HG02981 (cell line): Measurements from ENCODE around the gene TAF4.

Source experiments
- ATAC-seq: cut with Tn5 transposase; IDR thresholded peaks from one replicate; pipeline ENCODE4 v1.9.1; 2021; ENCODE audit warnings: mild to moderate bottlenecking, moderate library complexity; ENCODE audit not compliant: unreplicated experiment

The TAF4 gene

DNA sequence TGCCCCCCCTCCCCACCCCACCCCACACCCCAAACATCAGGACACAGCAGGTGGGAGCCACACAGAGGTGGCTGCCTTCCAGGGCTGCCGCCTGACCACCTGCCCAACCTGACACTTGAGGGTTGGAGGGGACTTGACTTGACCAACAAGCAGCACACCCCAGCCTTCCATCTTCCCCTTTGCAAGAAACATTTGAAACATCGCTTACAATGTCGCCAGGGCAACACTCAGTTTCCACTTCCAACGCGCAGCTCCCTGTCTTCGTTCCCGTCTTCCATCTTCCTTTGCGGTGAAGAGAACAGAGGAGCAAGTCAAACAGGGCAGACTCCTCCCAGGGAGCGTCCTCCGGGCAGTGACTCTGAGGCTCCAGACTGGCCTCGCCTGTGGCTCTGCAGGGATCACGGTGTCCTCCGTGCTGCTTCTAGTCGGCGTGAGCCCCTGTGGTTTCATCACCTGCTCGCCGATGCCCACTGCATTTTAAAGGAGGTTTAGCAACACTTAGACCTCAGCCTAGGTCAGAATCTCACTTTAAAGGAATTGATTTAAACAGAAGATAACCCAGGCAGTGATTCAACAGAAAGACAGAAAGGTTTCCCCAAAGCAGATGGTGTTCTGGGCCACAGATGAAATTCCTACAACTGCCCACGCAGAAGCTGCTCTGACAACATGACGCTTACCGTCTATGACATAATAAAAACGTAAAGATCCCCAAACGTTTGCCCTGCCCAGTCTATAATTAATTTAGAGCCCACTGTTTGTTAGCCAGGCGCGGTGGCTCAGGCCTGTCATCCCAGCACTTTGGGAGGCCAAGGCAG is 130.8 kb downstream of the TAF4 start:
- ATAC-seq: no peak

DNA sequence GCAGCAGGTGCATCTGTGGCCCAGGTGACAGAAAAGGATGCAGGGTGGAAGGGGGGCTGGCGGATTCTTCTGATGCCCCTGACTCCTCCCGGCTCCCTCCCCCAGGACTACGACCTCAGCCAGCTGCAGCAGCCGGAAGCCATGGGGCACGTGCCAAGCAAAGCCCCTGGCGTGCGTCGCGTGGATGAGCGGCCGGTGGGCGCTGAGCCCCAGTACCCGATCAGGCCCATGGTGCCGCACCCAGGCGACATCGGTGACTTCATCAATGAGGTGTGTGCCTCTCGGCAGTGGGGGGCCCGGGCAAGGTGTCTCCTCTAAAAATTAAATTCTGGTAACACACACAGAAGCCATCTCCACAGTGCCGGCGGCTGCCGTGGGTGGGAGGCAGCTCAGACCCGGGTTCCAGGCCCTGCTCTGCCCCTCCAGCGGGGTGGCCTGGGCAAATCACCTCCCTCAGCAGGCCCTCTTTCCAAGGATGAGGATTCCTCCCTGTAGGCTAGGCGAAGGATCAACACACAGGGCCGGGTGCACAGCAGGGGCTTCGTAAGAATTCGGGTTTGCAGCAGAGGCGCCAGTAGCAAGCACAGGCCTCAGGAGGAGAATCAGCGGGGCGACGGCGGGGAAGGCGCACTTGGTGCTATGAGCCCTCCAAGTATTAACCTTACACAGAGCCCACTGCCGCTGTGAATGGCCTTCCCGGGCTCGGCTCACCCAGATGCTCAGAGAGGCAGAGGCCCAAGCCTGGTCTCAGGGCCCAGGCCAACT is 131.5 kb downstream of the TAF4 start:
- ATAC-seq: no peak

DNA sequence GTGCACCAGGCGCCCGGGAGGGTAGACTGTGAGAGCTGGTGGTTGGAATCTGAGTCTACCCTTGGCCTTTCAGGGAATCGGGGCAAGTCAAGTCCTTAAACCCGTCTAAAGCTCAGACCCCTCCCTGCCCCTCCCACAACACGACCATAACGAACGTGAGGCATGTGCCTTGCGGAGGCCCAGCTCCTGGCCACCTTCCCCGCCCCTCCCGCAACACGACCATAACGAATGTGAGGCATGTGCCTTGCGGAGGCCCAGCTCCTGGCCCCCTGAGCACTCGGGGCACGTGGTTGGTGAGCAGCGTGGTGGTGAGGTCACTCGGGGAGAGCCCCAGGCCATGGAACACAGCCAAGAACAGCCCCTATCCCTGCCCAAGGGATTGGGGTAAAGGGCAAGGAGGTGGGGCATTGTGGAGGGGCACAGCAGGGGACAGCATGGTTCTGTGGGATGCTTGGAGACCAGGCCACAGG is 132.2 kb downstream of the TAF4 start:
- ATAC-seq: no peak

- ATAC-seq: no peak
These were observed 132.8 kb downstream of the TAF4 start for GRCh38 chr20:61932711-61933480.

DNA sequence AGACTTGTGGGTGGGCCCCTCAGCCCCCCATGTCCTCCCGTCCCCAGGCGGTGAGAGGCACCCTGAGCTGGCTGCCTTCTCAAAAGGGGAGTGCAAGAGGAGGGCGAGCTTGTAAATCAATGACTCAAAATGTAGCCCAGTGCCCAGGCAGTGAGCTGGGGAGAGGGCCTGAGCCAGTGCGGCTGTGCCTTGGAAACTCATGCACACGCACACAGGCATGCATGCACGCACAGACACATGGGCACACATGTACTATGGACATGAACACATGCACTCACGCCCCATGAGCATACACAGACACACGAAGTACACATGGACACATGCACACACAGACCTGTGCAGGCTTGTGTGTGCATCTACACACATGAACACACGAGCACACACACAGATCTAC is 133.5 kb downstream of the TAF4 start:
- no peak for ATAC-seq

DNA sequence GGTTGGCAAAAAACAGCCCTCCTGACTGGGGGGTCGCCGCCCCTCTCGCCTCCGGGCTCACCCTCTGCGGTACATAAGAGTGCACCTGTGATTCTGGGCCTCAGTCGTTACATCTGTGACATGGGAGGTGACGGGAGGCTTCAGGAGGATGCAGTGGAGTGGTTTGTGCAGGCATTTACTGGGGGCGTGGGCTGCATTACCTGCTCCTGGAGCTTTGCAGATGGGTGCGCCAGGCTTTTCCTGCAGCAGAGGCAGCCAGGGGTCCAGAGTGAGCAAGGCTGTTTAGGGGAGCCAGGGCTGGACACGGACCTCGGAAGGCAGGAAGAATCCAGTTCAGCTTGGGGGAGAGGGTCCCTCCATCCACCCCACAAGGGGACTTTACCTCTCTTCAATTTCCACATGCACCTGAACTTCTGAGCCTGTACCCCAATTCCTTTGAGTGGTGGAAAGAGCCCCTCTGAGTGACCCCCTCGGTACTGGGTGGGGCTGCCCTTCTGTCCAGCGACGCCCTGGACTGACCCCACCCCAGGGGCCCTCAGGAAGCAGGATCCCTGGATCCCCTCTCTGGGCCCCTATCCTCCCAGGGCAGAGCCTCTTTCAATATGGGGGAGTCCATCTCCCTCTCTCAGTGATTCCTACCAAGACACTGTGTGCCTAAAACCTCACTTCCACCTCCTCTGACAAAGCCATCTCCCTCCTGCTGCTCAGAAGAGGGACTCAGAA is 134.0 kb downstream of the TAF4 start:
- no peak for ATAC-seq

GRCh38 chr20:61930776-61931475 is 134.8 kb downstream of the TAF4 start:
- no peak for ATAC-seq

DNA sequence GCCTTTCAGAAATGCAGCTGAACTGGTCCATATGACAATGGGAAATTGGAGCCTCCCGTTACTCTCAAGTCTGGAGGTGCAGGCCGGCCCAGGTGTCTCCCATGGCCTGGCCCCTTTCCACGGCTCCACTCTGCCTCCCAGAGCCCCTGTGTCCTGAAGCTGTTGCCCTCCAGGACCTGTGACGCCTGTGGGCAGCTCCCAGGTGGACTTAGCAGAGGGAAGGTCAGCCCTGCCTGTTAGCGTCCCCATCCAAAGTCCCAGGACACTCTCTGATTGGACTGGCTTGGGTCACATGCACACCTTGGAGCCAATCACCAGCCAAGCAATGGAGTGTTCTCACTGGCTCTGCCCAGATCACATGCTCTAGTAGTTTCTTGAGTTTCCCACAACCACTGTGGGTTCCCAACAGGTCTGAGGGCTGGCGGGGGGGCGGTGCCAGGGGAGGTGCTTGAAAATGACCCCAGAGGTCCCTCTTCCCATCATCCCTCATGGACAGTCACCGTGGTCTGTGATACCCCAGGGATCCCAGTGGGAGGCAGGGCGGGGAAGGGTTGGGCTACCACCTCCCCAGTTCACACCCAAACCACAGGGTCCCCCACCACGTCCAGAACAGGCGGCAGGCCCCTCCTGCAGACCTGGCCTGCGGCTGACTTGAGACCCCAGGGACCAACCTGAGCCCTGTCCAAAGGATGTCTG is 135.6 kb downstream of the TAF4 start:
- ATAC-seq: no peak

- no peak for ATAC-seq
These were observed 136.1 kb downstream of the TAF4 start for GRCh38 chr20:61929561-61929960.

GRCh38 chr20:61927826-61928541 is 137.7 kb downstream of the TAF4 start:
- no peak for ATAC-seq

DNA sequence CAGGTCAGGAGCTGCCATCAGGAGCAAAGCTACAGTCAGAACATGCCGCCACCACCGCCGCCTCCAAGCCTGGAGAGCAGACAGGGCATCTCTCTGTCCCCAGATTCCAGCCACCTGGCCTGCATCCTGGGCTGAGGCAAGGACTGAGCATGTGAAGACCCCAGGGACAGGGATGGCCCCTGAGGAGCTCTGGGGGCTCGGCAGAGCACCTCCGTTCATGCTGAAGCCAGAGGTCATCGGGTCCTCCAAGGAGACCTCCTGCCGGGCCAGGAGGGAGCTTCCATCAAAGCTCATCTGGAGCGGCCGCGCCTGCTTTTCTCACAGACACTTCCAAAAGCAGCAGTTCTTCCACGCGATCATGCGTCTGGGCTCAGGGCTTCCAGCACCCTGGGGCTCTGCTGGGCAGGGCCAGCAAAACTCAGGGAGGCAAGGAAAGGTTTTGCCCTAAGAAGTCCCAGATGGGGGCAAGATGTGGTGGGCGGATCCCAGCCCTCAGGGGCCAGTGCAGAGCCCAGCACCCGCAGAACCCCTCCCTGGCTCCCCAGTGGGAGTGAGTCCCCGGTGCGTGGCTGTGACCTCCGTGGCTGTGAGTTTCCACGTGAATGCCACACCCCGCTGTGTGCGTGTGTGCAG is 138.4 kb downstream of the TAF4 start:
- ATAC-seq: no peak

- no peak for ATAC-seq
These were observed 138.9 kb downstream of the TAF4 start for GRCh38 chr20:61926796-61927192.

GRCh38 chr20:61926253-61926613 is 139.4 kb downstream of the TAF4 start:
- ATAC-seq: no peak

DNA sequence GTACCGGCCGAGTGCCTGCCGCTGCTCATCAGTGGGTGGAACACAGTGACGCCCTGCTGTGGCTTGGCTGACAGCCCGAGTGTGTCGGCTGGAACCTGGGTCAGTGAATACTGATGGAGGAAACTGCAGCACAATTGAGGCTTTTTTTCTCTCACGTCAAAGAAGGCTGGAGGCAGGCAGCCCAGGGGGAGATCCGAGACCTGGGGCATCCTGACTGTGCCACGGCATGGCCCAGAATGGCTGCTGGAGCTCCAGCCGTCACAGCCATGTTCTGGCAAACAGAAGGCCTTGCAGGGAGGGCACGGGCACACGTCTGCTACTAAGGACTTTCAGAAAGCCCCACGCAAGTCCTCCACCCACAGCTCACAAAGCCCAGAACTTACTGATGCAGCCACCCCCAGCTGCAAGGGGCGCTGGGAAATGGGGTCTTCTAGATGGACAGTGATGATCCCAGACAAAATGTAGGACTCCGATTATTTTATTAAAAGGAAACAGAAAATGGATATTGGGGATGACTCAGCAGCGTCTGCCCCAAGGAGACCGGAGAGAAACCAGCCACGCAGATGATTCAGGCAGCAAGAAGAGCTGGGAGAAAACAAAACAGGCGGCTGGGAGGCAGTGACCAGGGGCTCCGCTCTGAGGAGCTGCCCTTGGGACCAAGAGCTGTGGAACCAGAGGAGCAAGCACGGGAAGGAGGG is 140.0 kb downstream of the TAF4 start:
- ATAC-seq: no peak

DNA sequence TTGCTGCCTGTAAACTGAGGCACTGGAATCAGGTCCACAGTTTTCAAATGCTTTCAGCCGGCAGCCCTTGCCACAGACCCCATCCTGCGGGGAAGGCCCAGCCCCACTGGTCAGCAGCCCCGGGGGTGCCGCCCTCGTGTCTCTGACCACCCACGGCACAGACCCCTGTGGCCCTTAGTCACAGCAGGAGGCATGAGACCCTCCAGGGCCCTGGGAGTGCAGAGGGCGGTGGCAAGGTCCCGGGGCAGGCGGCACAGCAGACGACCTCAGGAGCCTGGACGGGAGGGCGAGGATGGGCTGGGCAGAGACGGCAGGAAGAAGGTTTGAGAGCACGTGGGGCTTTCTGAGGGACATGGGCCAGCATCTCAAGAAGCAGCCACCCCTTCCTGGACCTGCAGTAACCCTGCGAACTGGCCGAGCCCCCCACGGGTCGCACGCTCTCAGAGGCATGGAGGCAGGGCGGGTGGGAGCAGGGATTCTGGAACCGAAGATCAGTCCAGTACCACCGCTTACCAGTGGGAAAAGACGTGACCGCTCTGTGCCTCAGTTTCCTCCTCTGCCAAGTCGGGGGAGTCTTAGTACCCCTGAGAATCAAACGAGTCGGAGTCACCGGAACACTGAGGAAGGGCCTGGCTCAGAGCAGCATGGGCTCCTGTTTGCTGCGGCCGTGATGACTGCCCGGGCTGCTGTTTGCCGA is 140.7 kb downstream of the TAF4 start:
- no peak for ATAC-seq
